Adrenal gland (tissue), 5 donors: ENCODE data around the gene SLIT3.

Experiments
- POLR2A ChIP-seq, 2 donors: fragments of 450-650 bp; IDR thresholded peaks; one replicate each; pipeline ENCODE4 v1.6.1; 2017; ENCODE audit warnings: antibody characterized with exemption in 2 of 2, mild to moderate bottlenecking in 2 of 2, moderate library complexity in 1 of 2
- TF ChIP-seq, protein P1 (sequence below), 6 experiments: fragments of 450-650 bp in 4 of 6; fragments of 200-600 bp in 2 of 6; sonication (generic) in 1 of 6; IDR thresholded peaks; 1 replicate in 5 of 6; 2 replicates in 1 of 6; pipeline versions ENCODE4 v1.5.1 to v1.8.0; 2016 to 2021; ENCODE audit warnings: antibody characterized with exemption in 6 of 6, mild to moderate bottlenecking in 2 of 6, moderate library complexity in 1 of 6
- donor health status: DM: no; HTN: no; CAD: no.

- TF ChIP-seq, protein P1, sequence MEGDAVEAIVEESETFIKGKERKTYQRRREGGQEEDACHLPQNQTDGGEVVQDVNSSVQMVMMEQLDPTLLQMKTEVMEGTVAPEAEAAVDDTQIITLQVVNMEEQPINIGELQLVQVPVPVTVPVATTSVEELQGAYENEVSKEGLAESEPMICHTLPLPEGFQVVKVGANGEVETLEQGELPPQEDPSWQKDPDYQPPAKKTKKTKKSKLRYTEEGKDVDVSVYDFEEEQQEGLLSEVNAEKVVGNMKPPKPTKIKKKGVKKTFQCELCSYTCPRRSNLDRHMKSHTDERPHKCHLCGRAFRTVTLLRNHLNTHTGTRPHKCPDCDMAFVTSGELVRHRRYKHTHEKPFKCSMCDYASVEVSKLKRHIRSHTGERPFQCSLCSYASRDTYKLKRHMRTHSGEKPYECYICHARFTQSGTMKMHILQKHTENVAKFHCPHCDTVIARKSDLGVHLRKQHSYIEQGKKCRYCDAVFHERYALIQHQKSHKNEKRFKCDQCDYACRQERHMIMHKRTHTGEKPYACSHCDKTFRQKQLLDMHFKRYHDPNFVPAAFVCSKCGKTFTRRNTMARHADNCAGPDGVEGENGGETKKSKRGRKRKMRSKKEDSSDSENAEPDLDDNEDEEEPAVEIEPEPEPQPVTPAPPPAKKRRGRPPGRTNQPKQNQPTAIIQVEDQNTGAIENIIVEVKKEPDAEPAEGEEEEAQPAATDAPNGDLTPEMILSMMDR (IDR thresholded peaks at IDR 0.05), result no peak
- no peak for TF ChIP-seq POLR2A (IDR thresholded peaks at IDR 0.05)
These were observed 545.3 kb downstream of the SLIT3 start for GRCh38 chr5:168755548-168756093.
